ENCODE results near the gene FAM216A. TPM values are rescaled to one million over a fixed set of nuclear protein-coding genes. Genes with fewer than 3 reads are reported as not detected.

FAM216A gene
- total RNA-seq, 1 donor from 2014 or later: 4.1 TPM

DNA sequence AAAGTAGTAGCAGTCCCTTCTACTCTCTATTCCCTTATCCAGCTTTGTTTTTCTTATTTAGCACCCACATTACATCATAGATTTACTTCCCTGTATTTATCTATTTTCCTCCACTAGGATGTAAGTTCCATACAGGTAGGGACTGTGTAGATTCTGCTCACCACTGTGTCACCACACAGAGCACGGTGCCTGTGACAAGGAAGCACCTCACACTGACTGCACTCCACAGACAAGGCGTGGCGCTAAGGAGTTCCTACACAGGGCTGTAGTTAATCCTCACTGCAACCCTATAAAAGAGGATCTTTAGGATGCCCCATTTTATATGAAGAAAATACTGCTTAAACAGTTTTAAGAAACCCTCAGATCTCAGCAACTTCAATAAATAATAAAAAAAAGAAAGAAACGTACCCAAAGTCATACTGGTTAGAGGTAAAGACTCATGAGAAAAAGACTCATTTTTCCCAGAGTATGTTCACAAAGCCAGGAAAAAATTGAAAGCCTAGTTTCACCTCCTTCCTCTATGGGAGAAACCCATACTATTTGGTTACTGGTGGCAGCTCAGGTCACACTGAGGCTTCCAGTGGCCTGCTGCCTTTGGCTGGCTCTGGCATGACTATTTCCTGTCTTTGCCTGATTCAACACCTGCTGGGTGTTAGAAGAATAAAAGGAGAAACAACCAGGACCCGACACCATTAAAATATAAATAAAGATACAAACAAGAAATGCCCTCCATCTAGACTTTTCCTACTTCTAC is 70.4 kb downstream of the FAM216A start:
- no peak for DNase-seq (ENCODE audit: low spot score)

Other genes with a start within 250 kb of the FAM216A start
- 248 TPM for gene ATP2A2, start 187.6 kb upstream of the FAM216A start, total RNA-seq
- gene ANAPC7, start 65.1 kb upstream of the FAM216A start, total RNA-seq: 43.0 TPM
- gene ARPC3, start 18.5 kb upstream of the FAM216A start, total RNA-seq: 195 TPM
- gene GPN3, start 588 bp upstream of the FAM216A start, total RNA-seq: 21.3 TPM
- 85.6 TPM for gene VPS29, start 33.3 kb downstream of the FAM216A start, total RNA-seq
- 0.35 TPM for gene RAD9B, start 33.5 kb downstream of the FAM216A start, total RNA-seq
- gene PPTC7, start 114.5 kb downstream of the FAM216A start, total RNA-seq: 18.2 TPM
- gene TCTN1, start 145.3 kb downstream of the FAM216A start, total RNA-seq: 61.5 TPM
- gene HVCN1, start 220.3 kb downstream of the FAM216A start, total RNA-seq: 7.1 TPM